ENCODE data around the gene RNF169. TPM values are rescaled to one million over a fixed set of nuclear protein-coding genes. Genes with fewer than 3 reads are reported as not detected.

Gene RNF169
- total RNA-seq, 4 donors from 2014 or later: 26.0 to 31.8 (median 29.3) TPM

- no peaks in the 10 kb centered on the region for H3K4me1 ChIP-seq
- H3K27ac ChIP-seq: no peak overlapping the region
- TF ChIP-seq POLR2A (IDR thresholded peaks at IDR 0.05): no peak
- no peak for TF ChIP-seq EP300 (IDR thresholded peaks at IDR 0.05)
- TF ChIP-seq CTCF (IDR thresholded peaks at IDR 0.05): no peak
- TF ChIP-seq POLR2AphosphoS5 (IDR thresholded peaks at IDR 0.05): no peak
- peaks cover 0 to 91% of the 10 kb centered on the region in 2 donors for H3K36me3 ChIP-seq
- no peak for ATAC-seq
- peaks cover 0 to 38% (median 1%) of the 10 kb centered on the region in 3 donors for H3K9me3 ChIP-seq
- no peak overlapping the region for H3K4me3 ChIP-seq
- H3K27me3 ChIP-seq: no peaks in the 10 kb centered on the region
These were observed 112.1 kb downstream of the RNF169 start for GRCh38 chr11:74860743-74861142.

DNA sequence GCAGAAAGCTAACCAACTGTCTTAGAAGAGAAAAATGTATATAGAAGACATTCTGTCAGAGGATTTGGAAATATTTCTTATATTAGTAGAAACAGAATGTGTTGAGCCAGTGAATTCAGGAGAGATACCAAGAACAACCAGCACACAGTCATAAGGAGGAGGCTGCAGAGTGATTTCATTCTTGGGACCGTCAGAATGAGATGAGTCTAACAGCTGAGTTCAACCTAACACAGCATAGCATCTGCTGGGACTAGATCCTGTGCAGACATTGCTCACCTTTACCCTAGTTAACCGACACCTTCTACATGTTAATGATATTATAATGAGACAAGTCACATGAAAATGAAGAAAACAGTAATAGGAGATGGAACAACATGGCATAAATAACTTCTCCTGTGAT lies 114.8 kb downstream of the RNF169 start:
- TF ChIP-seq POLR2AphosphoS5 (IDR thresholded peaks at IDR 0.05) (no peak), POLR2A (IDR thresholded peaks at IDR 0.05) (no peak), CTCF (IDR thresholded peaks at IDR 0.05) (no peak), EP300 (IDR thresholded peaks at IDR 0.05) (no peak)
- H3K27me3 ChIP-seq: no peaks in the 10 kb centered on the region
- H3K36me3 ChIP-seq: peaks cover 0 to 95% of the 10 kb centered on the region in 2 donors
- no peaks in the 10 kb centered on the region for H3K4me1 ChIP-seq
- WGBS, 2 donors (ENCODE audit: low coverage in 1 of 2): 60 to 94% methylated on average over 1 to 2 of the region's 2 CpGs
- no peak overlapping the region for H3K4me3 ChIP-seq
- H3K27ac ChIP-seq: no peak overlapping the region
- no peak for ATAC-seq
- H3K9me3 ChIP-seq: peaks cover 0 to 65% (median 1%) of the 10 kb centered on the region in 3 donors

DNA sequence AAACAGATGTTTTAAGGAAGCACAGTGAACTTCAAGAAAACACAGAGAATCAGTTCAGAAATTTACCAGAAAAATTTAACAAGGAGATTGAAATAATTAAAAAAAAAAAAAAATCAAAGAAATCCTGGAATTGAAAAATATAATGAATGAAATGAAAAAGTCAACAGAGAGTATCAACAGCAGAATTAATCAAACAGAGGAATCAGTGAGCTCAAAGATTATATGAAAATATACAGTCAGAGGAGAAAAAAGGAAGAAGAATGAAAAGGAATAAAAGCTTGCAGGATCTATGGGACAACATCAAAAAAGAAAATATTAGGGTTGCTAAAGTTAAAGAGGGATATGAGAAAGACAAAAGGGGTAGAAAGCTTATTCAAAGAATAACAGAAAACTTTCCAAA lies 117.9 kb downstream of the RNF169 start:
- H3K4me1 ChIP-seq: no peaks in the 10 kb centered on the region
- H3K9me3 ChIP-seq: peaks cover 0 to 84% (median 1%) of the 10 kb centered on the region in 3 donors
- H3K27ac ChIP-seq: no peak overlapping the region
- no peak for ATAC-seq
- no peak for TF ChIP-seq POLR2AphosphoS5 (IDR thresholded peaks at IDR 0.05)
- TF ChIP-seq CTCF (IDR thresholded peaks at IDR 0.05): no peak
- TF ChIP-seq EP300 (IDR thresholded peaks at IDR 0.05): no peak
- TF ChIP-seq POLR2A (IDR thresholded peaks at IDR 0.05): no peak
- H3K36me3 ChIP-seq: peaks cover 0 to 97% of the 10 kb centered on the region in 2 donors
- no peaks in the 10 kb centered on the region for H3K27me3 ChIP-seq
- H3K4me3 ChIP-seq: no peak overlapping the region

- no peak for ATAC-seq
- TF ChIP-seq CTCF (IDR thresholded peaks at IDR 0.05): no peak
- TF ChIP-seq POLR2A (IDR thresholded peaks at IDR 0.05): no peak
- no peak for TF ChIP-seq EP300 (IDR thresholded peaks at IDR 0.05)
- Histone ChIP-seq H3K4me1 (no peaks in the 10 kb centered on the region), H3K9me3 (peaks cover 0 to 98% (median 1%) of the 10 kb centered on the region in 3 donors), H3K4me3 (no peak overlapping the region), H3K27ac (no peak overlapping the region), H3K27me3 (no peaks in the 10 kb centered on the region), H3K36me3 (peaks cover 0 to 98% of the 10 kb centered on the region in 2 donors)
- WGBS, 2 donors (ENCODE audit: low coverage in 1 of 2): 89% methylated on average over 1 of the region's 1 CpG; no CpG with 5 or more reads in 1 of the 2 donors
These were observed 121.8 kb downstream of the RNF169 start for GRCh38 chr11:74870485-74870884.

DNA sequence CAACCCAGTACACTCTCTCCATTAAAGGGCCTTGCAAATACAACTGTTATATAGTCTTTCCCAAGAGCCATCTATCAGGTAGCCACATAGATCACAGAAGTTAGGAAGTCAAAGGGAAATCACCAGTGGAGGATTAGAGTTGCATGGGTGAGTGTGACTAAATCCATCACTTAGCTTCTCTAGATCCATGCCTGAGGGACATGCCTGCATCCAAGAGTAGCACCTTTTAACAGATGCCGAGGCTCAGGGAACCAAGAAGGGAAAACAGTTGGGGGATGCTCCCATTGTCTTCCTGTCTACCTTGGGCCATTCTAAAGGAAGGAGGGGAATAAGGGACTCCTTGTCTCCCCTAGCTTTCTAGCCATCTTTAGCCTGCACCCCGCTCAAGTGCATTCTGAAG lies 122.4 kb downstream of the RNF169 start:
- no peak for ATAC-seq
- H3K4me1 ChIP-seq: no peaks in the 10 kb centered on the region
- no peak overlapping the region for H3K4me3 ChIP-seq
- H3K27ac ChIP-seq: no peak overlapping the region
- H3K9me3 ChIP-seq: peaks cover 0 to 98% (median 0%) of the 10 kb centered on the region in 3 donors
- H3K27me3 ChIP-seq: no peaks in the 10 kb centered on the region
- TF ChIP-seq EP300 (IDR thresholded peaks at IDR 0.05) (no peak), CTCF (IDR thresholded peaks at IDR 0.05) (no peak), POLR2A (IDR thresholded peaks at IDR 0.05) (no peak), POLR2AphosphoS5 (IDR thresholded peaks at IDR 0.05) (no peak)
- 92% methylated on average over 2 of the region's 2 CpGs; no CpG with 5 or more reads in 1 of the 2 donors for WGBS, 2 donors (ENCODE audit: low coverage in 1 of 2)
- peaks cover 0 to 98% of the 10 kb centered on the region in 2 donors for H3K36me3 ChIP-seq
